PFSK-1 (cell line): ENCODE data around the gene TNNI3.

ENCODE experiments used
- POLR2AphosphoS5 ChIP-seq: IDR thresholded peaks from 2 replicates; pipeline ENCODE4 v1.6.1; 2012; ENCODE audit warnings: low read depth, mild to moderate bottlenecking, control low read depth, low read length, moderate library complexity
- SIN3A ChIP-seq: IDR thresholded peaks from 2 replicates; pipeline ENCODE4 v1.6.1; 2012; ENCODE audit warnings: mild to moderate bottlenecking, low read length, moderate library complexity, borderline replicate concordance; ENCODE audit not compliant: insufficient read depth

DNA sequence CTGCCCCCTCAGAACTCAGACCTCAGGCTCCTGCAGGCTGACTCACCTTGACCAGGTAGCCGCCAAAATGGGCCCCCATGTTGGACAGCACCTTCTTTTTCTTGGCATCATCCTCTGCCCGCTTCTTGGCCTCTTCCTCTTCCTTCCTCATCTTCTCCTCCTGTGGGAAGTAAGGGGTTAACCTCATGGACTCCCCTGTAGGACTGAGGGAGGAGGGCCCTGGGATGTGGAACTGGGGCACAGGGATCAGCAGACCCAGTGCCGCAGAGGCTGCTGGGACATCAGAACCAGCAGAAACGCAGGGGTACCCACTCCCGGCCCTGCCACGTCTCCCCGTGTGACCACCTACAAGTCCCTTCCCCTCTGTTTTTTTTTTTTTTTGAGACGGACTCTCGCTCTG, 19.6 kb downstream of the TNNI3 start:
- TF ChIP-seq POLR2AphosphoS5: no peak
- no peak for TF ChIP-seq SIN3A
